GM12865 (cell line): ENCODE results near the gene TMPRSS7.

Source experiments
- DNase-seq: peaks from one replicate; pipeline ENCODE4 v3.0.0; 2010; ENCODE audit warnings: low read depth
- H3K4me3 ChIP-seq: 2 replicates; pipeline ENCODE4 v1.5.1; 2011; ENCODE audit warnings: mild to moderate bottlenecking, low read depth, low read length, control low read depth
- TF ChIP-seq, protein P1 (sequence below): IDR thresholded peaks from 2 replicates; pipeline ENCODE4 v1.5.1; 2011; ENCODE audit warnings: low read length, control low read depth, low read depth, inconsistent platforms; ENCODE audit not compliant: insufficient read depth; ENCODE audit errors: missing control alignments

TMPRSS7 gene

GRCh38 chr3:112084980-112085705 is 50.6 kb downstream of the TMPRSS7 start:
- no peak for DNase-seq
- H3K4me3 ChIP-seq, result no peak overlapping the region
- TF ChIP-seq, protein P1, sequence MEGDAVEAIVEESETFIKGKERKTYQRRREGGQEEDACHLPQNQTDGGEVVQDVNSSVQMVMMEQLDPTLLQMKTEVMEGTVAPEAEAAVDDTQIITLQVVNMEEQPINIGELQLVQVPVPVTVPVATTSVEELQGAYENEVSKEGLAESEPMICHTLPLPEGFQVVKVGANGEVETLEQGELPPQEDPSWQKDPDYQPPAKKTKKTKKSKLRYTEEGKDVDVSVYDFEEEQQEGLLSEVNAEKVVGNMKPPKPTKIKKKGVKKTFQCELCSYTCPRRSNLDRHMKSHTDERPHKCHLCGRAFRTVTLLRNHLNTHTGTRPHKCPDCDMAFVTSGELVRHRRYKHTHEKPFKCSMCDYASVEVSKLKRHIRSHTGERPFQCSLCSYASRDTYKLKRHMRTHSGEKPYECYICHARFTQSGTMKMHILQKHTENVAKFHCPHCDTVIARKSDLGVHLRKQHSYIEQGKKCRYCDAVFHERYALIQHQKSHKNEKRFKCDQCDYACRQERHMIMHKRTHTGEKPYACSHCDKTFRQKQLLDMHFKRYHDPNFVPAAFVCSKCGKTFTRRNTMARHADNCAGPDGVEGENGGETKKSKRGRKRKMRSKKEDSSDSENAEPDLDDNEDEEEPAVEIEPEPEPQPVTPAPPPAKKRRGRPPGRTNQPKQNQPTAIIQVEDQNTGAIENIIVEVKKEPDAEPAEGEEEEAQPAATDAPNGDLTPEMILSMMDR, result no peak

DNA sequence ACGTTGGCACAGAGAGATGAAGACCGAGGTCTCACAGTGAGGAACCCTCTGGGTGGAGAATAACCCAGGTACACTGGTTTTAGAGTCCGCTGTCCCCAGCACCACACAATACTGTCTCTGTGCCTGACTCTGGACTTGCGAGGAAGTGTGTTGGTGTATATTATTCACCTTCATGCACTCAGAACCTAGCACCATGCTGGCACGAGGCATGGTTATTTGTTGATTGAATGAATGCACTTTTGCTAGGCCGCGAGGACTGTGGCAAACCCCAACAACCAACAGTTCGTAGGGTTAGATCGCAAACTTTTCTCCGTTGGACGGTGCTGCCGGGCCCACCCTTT is 51.2 kb downstream of the TMPRSS7 start:
- TF ChIP-seq, protein P1, result no peak
- H3K4me3 ChIP-seq, result peak overlapping the region; percentile 71
- DNase-seq, result no peak

GRCh38 chr3:112086076-112086854 is 51.7 kb downstream of the TMPRSS7 start, which contains the start of gene C3orf52:
Gene C3orf52 (plus strand): TSS chr3:112086389. CDS start chr3:112086408, 19 bp downstream.
- peak; percentile 80 for DNase-seq
- TF ChIP-seq, protein P1, result no peak
- peak within 1 kb of the TSS; percentile 71 for H3K4me3 ChIP-seq

DNA sequence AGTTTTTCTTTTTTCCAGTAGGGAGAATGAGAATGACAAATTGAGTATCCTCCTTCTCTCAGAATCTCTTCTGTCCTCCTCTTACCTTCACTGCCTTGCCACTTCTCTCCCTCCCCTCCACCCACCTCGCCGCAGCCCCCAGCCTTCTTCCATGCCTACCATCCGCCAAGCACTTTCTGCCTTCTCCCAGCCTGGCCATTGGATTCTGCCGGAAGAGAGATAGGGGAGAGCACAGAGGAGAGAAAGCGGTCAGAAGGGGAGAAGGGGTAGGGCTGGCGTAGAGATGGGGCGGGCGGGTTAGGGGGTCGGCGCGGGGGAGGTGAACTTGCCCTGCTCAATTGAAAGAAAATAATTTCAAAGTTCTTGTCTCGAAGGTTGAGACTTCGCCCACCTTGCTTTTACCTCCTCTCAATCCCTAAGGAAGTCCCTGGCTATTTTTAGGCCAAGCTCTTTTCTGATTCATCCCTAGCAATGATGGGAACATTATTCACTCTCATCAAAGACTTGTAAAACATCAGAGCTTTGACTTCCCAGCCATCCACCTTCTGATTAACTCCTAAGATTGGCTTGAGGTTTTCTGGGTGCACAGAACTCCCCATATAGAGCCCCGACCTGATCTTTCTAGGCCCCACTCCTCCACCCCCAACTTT is 52.5 kb downstream of the TMPRSS7 start:
- TF ChIP-seq, protein P1, result no peak
- DNase-seq, result no peak
- H3K4me3 ChIP-seq, result peak overlapping the region; percentile 71

- H3K4me3 ChIP-seq, result no peak overlapping the region
- no peak for DNase-seq
- TF ChIP-seq, protein P1, result no peak
Measured at GRCh38 chr3:112087746-112088145, 53.2 kb downstream of the TMPRSS7 start.

GRCh38 chr3:112088944-112089343 is 54.4 kb downstream of the TMPRSS7 start:
- no peak overlapping the region for H3K4me3 ChIP-seq
- TF ChIP-seq, protein P1, result no peak
- DNase-seq, result no peak
